Adrenal gland (tissue), 5 donors: Measurements from ENCODE around the gene REEP2.

Experiments
- POLR2A ChIP-seq, 2 donors: fragments of 450-650 bp; IDR thresholded peaks; one replicate each; pipeline ENCODE4 v1.6.1; 2017; ENCODE audit warnings: antibody characterized with exemption in 2 of 2, mild to moderate bottlenecking in 2 of 2, moderate library complexity in 1 of 2
- TF ChIP-seq, protein P1 (sequence below), 6 experiments: fragments of 450-650 bp in 4 of 6; fragments of 200-600 bp in 2 of 6; sonication (generic) in 1 of 6; IDR thresholded peaks; 1 replicate in 5 of 6; 2 replicates in 1 of 6; pipeline versions ENCODE4 v1.5.1 to v1.8.0; 2016 to 2021; ENCODE audit warnings: antibody characterized with exemption in 6 of 6, mild to moderate bottlenecking in 2 of 6, moderate library complexity in 1 of 6
- donor health status: DM: no; HTN: no; CAD: no.

DNA sequence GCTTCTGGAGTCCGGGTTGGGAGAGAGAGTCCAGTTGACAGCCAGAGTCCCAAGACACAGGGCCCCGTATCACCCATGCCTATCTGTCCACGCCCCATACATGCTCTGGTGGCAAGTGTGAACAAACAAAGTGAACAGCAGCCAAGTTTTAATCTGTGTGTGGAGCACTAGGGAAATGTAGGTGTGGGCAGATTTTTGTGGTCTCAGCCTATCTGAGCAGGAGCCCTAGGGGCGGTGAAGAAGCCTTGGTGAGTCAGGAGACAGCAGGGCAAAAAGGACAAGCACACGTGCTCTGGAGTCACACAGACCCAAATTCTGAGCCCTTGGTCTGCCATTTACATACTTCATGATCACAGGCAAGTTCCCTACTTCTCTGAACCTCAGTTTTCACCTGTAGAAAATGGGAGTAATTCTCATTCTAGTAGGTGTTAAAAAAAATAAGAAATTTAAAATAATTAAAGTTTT lies 49.7 kb downstream of the REEP2 start:
- TF ChIP-seq, protein P1, sequence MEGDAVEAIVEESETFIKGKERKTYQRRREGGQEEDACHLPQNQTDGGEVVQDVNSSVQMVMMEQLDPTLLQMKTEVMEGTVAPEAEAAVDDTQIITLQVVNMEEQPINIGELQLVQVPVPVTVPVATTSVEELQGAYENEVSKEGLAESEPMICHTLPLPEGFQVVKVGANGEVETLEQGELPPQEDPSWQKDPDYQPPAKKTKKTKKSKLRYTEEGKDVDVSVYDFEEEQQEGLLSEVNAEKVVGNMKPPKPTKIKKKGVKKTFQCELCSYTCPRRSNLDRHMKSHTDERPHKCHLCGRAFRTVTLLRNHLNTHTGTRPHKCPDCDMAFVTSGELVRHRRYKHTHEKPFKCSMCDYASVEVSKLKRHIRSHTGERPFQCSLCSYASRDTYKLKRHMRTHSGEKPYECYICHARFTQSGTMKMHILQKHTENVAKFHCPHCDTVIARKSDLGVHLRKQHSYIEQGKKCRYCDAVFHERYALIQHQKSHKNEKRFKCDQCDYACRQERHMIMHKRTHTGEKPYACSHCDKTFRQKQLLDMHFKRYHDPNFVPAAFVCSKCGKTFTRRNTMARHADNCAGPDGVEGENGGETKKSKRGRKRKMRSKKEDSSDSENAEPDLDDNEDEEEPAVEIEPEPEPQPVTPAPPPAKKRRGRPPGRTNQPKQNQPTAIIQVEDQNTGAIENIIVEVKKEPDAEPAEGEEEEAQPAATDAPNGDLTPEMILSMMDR (IDR thresholded peaks at IDR 0.05): no peak
- no peak for TF ChIP-seq POLR2A (IDR thresholded peaks at IDR 0.05)
